ENCODE measurements around the gene CDK14.

Gene CDK14

DNA sequence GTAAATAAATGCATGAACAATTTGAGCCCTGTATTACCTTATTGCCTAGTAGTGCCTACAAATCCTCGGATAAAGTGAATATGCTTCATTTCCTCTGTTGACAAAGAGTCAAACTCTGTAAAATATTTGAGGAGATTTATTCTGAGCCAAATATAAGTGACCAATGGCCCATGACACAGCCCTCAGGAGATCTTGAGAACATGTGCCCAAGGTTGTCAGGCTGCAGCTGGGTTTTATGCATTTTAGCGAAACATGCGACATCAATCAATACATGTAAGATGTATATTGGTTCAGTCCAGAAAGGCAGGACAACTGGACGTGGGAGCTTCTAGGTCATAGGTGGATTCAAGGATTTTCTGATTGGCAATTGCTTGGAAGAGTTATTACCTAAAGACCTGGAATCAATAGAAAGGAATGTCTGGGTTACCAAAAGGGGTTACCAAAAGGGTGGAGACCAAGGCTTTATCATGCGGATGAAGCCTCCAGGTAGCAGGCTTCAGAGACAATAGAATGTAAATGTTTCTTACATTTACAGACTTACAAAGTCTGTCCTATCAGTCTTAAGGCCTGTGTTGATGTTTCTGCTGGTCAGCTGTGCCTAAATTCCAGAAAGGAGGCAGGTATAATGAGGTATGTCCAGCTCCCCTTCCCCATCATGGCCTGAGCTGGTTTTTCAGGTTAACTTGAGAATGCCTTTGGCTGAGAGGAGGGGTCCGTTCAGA, 448.0 kb downstream of the CDK14 start:
- DNase-seq (ENCODE audit: low read depth, low spot score): no peak

DNA sequence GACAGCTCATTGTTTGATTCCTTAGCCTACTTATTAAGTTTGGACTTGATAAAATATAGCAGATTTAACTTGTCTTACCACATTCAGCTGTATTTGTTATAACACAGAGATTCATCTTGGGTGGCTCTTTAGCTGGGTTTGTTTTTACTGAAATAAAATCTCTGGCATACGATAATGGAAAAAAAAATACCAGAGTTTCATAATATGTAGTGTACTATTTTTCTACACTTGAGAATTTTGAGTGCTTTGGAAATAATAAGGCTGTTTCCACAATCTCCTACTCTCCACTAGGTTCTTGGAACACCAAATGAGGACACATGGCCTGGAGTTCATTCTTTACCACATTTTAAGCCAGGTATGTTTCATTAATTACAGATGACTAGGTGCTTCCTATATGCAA, 449.5 kb downstream of the CDK14 start:
- DNase-seq (ENCODE audit: low read depth, low spot score): no peak

DNA sequence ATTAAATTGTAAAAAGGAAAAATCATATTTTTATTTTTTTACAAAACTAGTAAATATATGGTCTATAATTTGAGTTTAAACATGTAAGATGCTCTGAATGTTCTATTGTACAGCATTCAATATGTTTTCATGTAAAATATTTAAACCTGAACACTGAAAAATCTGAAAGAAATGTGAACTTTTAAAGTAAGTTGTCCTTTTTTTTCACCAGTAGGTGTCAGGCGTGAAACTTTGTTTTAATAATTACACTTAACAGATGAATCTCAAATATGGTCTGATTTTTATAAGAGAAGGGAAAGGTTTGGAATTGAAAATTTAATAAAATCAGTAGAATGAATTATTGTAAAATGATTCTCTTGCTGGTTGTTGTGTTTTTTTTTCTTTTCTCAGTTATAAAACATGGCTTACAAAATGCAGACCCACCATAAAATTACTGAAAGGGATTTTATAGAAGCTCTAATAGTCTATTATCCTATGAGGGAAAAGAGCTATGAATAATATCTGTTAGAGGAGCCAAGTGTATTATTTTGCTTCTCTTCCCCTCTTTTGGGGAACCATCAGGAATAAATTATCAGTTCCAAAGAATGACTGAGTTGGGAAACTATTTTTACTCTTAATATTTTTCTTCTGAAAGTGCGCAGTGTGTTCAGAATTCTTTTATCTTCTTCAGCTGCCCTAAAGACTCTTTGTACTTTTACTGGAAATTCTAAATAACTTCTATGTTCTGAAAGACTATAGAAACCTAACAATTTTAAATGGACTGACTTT, 450.4 kb downstream of the CDK14 start:
- DNase-seq (ENCODE audit: low read depth, low spot score): no peak

DNA sequence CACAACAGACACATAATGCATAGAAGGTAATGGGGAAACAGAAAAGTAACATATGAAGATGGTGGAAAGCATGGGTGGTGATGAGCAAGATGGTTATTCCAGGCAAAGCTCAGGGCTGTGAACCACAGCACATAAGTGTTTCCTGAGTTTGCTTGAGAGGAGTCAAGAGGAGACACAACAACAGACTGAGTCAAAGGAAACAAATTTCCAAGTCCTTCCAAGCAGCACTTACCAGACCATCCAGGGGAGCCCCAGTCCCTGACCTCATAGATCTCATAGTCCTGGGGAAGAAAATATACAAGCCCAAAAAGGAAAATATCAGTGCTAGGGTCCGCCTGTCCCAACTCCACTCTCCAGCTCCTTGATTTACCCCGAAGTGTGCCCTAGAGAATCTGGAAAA, 451.5 kb downstream of the CDK14 start:
- DNase-seq (ENCODE audit: low read depth, low spot score): no peak

DNA sequence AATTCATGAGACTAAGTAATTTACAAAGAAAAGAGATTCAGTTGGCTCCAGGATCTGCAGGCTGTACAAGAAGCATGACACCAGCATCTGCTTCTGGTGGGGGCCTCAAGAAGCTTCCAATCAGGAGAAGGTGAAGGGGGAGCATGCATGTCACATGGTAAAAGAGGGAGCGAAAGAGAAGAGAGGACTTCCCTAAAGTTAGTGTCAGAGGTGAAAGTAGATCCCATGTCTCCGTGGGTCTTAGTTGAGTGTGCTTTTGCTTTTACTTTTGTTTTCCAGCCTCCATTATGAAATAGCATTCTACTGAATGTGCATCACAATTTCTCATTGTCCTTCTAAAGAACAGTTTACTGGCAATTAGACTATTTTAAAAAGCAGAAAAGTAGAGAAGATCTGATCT, 454.6 kb downstream of the CDK14 start:
- no peak for DNase-seq (ENCODE audit: low read depth, low spot score)

DNA sequence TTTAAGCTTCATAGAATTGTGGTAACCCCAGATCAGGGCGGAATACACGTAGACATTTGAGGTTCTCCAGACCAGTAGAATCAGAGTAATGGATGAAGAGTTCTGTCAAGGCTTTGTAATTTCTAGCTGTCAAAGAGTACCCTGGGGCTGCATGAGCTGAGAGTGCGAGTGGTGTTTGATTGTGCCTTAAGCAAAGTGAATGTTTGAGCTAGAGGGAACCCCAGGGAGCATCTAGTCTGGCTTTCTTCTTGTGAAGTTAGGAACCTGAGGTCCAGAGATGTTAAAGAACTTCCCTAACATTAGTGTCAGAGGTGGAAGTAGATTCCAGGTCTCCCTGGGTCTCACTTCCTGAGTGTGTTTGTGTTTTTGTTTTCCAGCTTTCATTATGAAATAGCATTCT, 455.8 kb downstream of the CDK14 start:
- DNase-seq (ENCODE audit: low read depth, low spot score): no peak

DNA sequence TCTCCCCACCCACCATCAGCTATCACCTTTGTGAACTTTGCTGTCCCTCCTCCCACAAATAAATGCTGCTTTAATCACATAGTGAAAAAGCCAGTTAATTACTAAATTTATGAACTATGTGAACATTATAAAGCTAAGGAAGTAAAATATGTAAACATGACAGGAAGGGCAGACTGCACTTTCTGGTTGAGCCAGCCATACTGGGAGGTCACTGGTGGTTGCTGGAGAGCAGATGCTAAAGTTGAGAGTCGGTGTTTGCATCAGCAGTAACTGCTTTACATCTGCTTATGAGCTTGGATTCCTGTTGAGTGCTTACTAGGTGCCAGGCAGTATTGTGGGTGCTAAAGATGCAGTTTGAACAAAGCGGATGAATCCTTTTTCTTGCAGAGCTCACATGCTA, 458.3 kb downstream of the CDK14 start:
- DNase-seq (ENCODE audit: low read depth, low spot score): no peak

DNA sequence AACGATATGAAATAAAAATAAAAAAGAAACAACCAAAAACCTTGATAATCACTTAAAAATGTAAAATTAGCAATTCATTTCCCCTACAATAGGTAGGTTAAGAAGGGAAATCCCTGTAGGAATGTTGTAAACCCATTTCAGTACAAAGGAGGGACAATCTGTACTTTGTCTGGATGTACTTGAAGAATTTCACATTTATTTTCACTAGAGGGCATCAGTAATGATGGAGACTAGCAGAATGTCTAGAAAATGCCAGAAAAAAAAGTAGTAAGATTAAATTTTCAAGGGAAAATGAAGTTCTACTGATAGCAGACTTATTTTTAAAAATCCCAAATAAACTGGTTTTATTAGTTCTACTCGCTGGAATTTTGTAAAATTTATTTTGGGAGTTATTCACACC, 459.1 kb downstream of the CDK14 start:
- DNase-seq (ENCODE audit: low read depth, low spot score): no peak

DNA sequence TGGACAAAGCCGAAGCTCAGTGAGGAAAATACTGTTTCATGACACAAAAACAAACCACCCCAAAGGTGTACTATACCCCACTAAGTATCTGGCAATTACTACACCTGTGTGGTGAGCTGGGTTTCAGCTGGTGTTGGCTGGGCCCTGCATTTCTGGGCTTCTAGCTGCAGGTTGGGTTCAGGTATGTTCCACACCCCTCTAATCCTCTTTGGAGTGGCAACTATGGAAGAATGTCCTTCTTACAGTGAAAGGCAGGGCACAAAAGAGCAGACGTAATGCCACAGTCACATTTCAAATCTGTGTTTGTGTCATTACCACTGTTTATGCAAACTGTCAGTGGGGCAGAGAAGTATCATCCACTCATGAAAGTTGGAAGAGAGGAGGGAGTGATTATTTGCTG, 466.6 kb downstream of the CDK14 start:
- no peak for DNase-seq (ENCODE audit: low read depth, low spot score)

DNA sequence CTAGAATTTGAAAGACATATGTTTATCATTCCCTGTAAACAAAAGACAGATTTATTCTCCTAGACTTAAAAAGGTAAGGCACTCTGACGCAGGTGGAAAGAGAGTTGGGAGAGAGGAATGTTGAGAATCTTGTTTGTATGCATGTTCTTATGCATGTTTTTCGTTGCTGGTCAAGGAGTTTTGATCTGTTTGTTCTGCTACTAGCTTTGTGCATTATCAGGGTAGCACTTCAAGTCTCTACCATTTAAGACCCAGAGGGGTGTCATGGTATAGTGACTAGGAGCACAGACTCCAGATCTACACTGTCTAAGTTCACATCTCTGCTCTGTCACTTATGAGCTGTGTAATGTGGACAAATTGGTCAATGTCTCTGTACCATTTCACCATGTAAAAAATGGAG, 467.9 kb downstream of the CDK14 start:
- DNase-seq (ENCODE audit: low read depth, low spot score): no peak

DNA sequence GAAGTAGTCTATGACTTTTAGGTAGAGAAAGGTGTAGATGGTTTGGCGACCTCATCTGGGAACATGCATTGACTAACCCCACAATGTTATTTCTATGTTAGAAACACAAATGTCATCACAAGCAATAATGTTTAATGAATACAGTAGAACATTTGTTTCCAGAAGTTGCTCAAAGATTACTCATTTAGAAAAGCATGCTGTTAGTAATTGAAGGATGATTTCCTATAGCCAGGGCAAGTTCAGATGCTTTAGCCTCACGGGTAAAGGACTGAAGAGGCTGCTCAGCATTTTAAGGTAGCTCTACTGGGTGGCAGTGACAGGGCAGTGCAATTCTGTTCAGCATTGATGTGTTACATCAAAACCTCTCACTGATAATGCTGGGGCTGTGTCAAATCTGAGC, 468.8 kb downstream of the CDK14 start:
- DNase-seq (ENCODE audit: low read depth, low spot score): no peak

DNA sequence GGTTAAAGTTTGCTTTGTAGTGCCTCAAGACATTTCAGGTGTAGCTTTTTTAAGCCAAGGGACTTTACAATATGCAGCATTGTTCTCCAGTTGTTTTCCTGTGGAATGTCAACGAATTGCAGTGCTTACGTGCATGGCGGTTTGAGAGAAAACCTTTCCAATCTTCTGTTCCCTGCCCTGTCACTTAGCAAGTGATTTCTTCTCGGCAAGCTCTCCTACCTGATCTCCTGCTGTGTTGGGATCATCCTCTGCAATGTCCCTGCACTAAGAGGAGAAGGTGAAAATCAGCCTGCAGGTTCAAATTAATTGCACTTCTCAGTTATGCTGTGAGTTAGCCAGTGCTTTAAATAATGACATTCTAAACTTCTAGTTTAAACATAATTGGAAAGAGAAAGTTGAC, 470.5 kb downstream of the CDK14 start:
- no peak for DNase-seq (ENCODE audit: low read depth, low spot score)

DNA sequence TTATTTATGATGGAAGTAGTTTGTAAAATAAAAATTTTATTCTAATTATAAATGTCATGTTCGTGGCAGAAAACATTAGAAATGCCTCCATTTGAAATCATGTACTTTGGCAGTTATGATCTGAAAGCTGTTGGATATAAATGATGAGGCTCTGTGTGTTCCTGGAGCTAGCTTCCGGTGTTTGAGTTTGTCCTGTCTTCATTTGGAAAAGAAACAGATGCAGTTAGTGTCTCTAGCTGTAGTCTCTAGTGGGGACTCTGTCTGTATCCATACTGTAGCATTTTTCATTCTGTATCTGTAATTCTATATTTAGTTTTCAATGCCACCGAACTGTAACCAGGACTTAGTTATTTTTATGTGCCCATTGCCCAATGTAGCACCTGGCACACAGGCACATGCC, 471.1 kb downstream of the CDK14 start:
- DNase-seq (ENCODE audit: low read depth, low spot score): no peak

DNA sequence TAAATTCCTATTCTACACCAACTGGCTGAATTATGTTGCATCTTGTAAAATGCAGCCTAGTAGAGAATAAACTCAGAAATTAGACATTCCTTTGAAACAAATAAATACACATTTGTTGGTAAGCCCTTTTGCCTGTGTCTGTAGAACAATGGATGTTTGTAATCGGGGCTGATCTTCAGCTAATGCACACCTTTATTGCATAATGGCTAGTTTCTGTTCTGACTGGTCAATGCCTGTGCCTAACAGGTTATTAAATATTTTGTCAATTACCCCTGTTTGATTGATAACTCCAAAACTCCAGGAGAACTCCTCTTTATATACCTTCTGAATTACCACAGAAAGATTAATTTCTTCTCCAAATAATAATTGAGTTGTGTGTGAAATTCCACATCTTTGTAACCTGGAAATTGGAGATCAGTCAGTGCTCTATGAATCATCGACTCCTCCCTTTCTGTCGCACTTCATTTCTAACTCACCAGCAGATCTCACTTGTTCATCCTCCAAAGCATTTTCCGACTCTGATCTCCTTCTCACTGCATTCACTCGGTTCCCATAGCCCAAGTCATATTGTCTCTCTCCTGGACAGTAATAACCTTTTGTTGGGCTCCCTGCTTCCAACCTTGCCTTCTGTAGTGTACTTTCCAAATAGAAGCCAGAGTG, 472.1 kb downstream of the CDK14 start:
- no peak for DNase-seq (ENCODE audit: low read depth, low spot score)

DNA sequence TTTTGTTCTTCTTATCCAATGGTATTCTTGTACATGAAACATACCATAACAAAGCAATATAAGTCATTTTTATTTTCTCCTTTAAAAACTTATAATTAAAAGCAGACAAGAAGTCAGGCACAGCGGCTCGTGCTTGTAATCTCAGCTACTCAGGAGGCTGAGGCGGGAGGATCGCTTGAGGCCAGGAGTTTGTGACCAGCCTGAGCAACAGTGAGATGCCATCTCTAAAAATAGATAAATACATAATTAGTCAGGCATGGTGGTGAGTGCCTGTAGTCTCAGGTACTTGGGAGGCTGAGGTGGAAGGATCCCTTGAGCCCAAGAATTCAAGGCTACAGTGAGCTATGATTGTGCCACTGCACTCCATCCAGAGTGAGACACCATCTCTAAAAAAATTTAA, 473.0 kb downstream of the CDK14 start:
- no peak for DNase-seq (ENCODE audit: low read depth, low spot score)

DNA sequence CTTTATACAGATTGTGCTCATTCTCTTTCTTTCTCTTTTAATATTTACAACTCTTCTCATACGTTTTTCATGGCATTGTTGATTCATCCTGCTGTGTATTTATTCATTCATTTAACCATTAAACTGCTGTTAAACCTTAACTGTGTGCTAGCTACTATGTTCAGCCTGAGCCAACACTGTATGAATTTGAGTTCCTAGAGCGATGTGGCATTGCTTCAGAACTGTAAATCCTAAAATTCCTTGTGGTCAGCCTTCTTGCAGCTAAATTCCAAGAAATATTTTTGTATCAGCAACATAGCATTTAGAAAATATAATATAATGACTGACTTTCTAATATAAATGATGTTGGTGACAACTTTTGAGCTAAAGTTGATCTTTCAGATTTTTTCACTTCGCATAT, 483.4 kb downstream of the CDK14 start:
- no peak for DNase-seq (ENCODE audit: low read depth, low spot score)

DNA sequence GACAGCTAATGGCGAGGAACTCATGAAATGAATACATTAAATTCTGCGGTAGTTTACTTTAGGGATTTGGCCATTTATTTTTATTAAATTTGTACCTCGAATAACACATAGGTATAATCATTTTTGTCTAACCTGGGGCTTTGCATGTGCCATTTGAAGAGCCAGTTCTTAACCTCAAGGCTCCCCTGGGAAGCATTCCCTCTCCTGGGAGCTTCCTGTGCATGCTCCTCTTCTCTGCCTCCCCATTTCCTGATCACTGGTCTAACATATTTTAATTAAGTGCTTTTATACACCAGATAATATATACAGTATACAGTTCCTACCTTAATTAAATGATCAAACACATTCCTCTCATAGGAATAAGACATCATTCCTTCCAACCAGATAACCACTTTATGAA, 484.2 kb downstream of the CDK14 start:
- no peak for DNase-seq (ENCODE audit: low read depth, low spot score)

DNA sequence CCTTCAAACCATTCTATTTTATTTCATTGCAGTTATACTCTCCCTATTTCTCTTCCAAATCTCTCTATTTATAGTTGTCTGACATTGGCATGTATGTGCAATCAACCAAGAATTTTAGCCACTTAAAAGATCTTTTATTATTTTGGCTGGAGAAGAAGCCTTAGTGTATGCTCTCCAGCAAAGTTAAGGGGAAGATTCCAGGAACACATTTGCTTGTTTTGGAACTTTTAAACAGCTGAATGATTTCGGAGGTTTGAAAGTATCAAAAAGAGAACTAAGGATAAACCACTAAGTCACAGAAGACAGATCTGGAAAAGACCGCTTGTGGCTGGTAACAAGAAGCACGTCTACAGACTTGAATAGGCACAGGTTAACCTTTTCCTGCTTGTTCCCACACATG, 485.9 kb downstream of the CDK14 start:
- no peak for DNase-seq (ENCODE audit: low read depth, low spot score)

DNA sequence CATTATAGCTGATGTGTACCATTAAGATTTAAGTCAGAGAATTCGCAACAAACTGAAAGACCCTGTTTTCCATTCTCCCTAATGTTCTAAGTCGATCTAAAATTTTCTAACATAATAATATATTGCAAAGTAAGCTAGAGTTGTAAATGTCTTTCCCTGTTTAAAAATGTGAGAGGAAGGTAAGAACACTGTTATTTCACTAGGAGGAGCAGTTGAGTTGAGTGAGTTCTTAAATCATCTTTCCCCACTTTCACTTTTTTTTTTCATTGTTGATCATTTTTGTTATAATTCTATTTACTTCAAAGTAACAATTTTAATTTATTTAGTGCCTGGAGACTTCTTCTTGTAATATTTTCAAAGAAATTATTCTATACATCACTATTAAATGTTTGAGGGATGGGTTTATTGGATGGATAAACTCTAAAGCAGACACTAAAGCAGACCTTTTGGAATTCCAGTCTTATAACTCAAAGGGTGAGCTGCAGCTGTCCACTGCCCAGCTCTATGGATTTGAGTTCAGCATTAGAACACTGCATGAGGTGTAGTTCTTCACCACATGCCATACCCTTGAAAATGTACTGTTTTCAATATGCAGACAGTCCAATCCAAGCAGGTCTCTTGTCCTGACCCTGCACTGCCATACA, 486.9 kb downstream of the CDK14 start:
- no peak for DNase-seq (ENCODE audit: low read depth, low spot score)

DNA sequence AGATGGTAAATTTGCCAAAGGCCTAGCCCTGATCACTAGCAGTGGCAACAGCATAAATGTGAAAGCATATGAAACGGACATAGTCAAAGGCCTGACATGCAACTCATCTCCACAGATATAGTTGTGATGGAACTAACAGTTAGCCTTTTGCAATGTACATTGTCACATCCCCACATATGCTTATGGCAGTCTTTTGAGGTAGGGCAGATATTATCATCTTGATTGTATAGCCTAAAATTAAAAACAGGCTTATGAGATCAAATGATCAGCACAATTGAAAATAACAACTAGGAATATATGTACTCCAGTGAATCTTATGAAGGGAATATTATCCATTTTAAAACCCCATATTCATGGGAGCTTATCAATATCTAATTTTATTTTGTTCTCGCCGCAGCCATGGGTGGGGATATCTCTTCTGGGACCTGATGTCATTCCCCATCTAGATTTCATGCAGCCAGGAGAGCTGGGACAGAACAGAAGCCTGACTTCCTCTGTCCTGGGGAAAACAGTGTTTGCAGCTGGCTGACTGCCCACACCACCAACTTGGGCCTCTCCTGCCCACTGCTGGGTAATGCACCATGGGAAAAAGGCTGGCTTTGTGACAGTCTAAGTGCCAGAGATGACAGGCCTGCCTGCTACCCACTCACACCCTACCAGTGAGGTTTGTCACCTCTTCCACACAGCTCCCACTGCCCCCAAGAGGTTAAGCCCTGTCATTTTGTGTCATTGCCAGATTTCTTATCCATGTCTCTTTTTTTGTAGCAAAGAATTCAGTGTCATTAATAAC, 487.9 kb downstream of the CDK14 start:
- DNase-seq (ENCODE audit: low read depth, low spot score): no peak

DNA sequence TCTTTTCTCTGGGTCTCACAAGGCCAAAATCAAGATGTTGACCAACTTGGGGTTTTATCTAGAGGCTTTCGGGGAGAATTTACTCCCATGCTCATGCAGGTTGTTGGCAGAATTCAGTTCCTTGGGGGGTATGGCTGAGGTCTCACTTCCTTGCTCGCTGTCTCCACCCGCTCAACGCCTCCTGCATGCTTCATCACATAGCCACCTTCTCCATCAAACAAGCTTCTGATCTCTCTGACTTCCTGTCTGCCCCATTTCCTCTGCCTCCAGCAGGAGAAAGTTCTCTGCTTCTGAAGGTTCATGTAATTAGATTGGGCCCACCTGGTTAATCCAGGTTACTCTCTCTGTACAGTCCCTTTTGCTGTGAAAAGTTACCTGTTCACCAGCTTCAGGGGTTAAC, 489.1 kb downstream of the CDK14 start:
- no peak for DNase-seq (ENCODE audit: low read depth, low spot score)

DNA sequence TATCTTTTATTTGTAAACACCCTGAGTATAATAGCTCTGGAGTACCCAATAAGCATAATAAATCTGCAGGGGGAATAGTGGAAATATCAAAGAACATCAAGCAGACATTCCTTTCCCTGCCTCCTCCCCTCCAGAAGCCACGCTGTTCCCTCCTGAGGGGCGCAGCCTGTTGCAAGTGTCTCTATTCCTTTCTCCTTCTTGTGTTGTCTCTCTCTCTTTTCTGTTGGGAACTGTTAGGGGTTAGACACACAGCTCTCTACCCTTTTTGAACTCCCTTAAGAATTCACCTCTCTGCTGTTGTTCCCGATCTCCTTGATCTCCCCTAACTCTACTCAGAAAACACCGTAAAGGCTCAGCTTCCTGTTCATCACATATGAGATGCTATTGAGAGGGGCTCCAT, 490.1 kb downstream of the CDK14 start:
- no peak for DNase-seq (ENCODE audit: low read depth, low spot score)
